Keratinocyte (primary cell): Measurements from ENCODE around the gene P4HA1.
"Not testable (repeated sequence)": the region's sequence is repeated elsewhere in the genome, so short reads cannot be mapped to it uniquely, and the experiment has no call there.

Experiments used
- CTCF ChIP-seq, 3 experiments: IDR thresholded peaks in 1 of 3; conservative IDR thresholded peaks in 1 of 3; optimal IDR thresholded peaks in 1 of 3; 2 replicates in 2 of 3; 3 replicates in 1 of 3; pipeline versions ENCODE3 to v1.5.1; 2011; ENCODE audit warnings: low read length in 3 of 3, mild to moderate bottlenecking in 3 of 3, moderate library complexity in 2 of 3, control low read depth in 1 of 3, inconsistent platforms in 1 of 3; ENCODE audit not compliant: insufficient read depth in 2 of 3; ENCODE audit errors: extremely low read depth in 1 of 3
- EZH2 ChIP-seq: IDR thresholded peaks from one replicate; pipeline ENCODE4 v1.6.1; 2012; ENCODE audit warnings: inconsistent platforms, mild to moderate bottlenecking, low read length, moderate library complexity

- not testable (repeated sequence) for TF ChIP-seq CTCF (optimal IDR thresholded peaks at IDR 0.05 in 1 of 3, IDR thresholded peaks at IDR 0.05 in 1 of 3, conservative IDR thresholded peaks at IDR 0.05 in 1 of 3; ENCODE audit: extremely low read depth in 1 of 3, insufficient read depth in 2 of 3, low read length in 3 of 3); EZH2
Measured at GRCh38 chr10:73022961-73023360, 73.7 kb downstream of the P4HA1 start.
